ENCODE results near the gene SHBG. TPM values are rescaled to one million over a fixed set of nuclear protein-coding genes. Genes with fewer than 3 reads are reported as not detected.

The SHBG gene
- total RNA-seq, 1 donor: 0.36 TPM

- Histone ChIP-seq H4K20me1 (ENCODE audit: insufficient read depth, low read length) (peaks cover 15% of the 10 kb centered on the region), H3K4me3 (ENCODE audit: insufficient read depth, low read length) (peak within 1 kb of the TSS; percentile 92), H2AFZ (ENCODE audit: low read length) (peak within 1 kb of the TSS; percentile 98), H3K4me2 (ENCODE audit: insufficient read depth, low read length) (peak within 1 kb of the TSS; percentile 97), H3K27ac (ENCODE audit: low read depth, low read length) (peak within 1 kb of the TSS; percentile 99), H3K36me3 (ENCODE audit: insufficient read depth, low read length) (peaks cover 13% of the 10 kb centered on the region), H3K9me3 (ENCODE audit: low read depth, low read length) (no peaks in the 10 kb centered on the region), H3K27me3 (ENCODE audit: insufficient read depth, low read length) (no peaks in the 10 kb centered on the region), H3K4me1 (ENCODE audit: insufficient read depth, low read length) (peaks cover 60% of the 10 kb centered on the region), H3K79me2 (ENCODE audit: insufficient read depth, low read length) (peaks cover 59% of the 10 kb centered on the region)
- no peak for TF ChIP-seq CTCF (IDR thresholded peaks at IDR 0.05; ENCODE audit: extremely low read depth, low read depth, low read length)
- DNase-seq (ENCODE audit: insufficient read length, low spot score, missing footprints): peak; percentile 98
Measured at GRCh38 chr17:7583253-7584109, 46.5 kb upstream of the SHBG start, which contains the start of gene MPDU1. Gene MPDU1, plus strand, starts transcription at chr17:7583852. Its CDS starts 11 bp downstream, at chr17:7583863.

GRCh38 chr17:7586673-7587419 lies 43.1 kb upstream of the SHBG start:
- Histone ChIP-seq H2AFZ (ENCODE audit: low read length) (no peak overlapping the region), H3K27ac (ENCODE audit: low read depth, low read length) (peak overlapping the region; percentile 56), H3K79me2 (ENCODE audit: insufficient read depth, low read length) (peaks cover 45% of the 10 kb centered on the region), H3K4me2 (ENCODE audit: insufficient read depth, low read length) (peak overlapping the region; percentile 46), H3K9me3 (ENCODE audit: low read depth, low read length) (no peaks in the 10 kb centered on the region), H3K36me3 (ENCODE audit: insufficient read depth, low read length) (peaks cover 23% of the 10 kb centered on the region), H4K20me1 (ENCODE audit: insufficient read depth, low read length) (peaks cover 19% of the 10 kb centered on the region), H3K4me3 (ENCODE audit: insufficient read depth, low read length) (no peak overlapping the region), H3K4me1 (ENCODE audit: insufficient read depth, low read length) (peaks cover 53% of the 10 kb centered on the region), H3K27me3 (ENCODE audit: insufficient read depth, low read length) (no peaks in the 10 kb centered on the region)
- TF ChIP-seq CTCF (IDR thresholded peaks at IDR 0.05; ENCODE audit: extremely low read depth, low read depth, low read length): no peak
- DNase-seq (ENCODE audit: insufficient read length, low spot score, missing footprints): peak; percentile 65

- H3K36me3 ChIP-seq (ENCODE audit: insufficient read depth, low read length): peaks cover 30% of the 10 kb centered on the region
- peaks cover 19% of the 10 kb centered on the region for H4K20me1 ChIP-seq (ENCODE audit: insufficient read depth, low read length)
- no peaks in the 10 kb centered on the region for H3K27me3 ChIP-seq (ENCODE audit: insufficient read depth, low read length)
- DNase-seq (ENCODE audit: insufficient read length, low spot score, missing footprints): peak; percentile 99
- H3K4me1 ChIP-seq (ENCODE audit: insufficient read depth, low read length): peaks cover 50% of the 10 kb centered on the region
- no peak overlapping the region for H3K4me3 ChIP-seq (ENCODE audit: insufficient read depth, low read length)
- peaks cover 38% of the 10 kb centered on the region for H3K79me2 ChIP-seq (ENCODE audit: insufficient read depth, low read length)
- peak overlapping the region; percentile 56 for H3K27ac ChIP-seq (ENCODE audit: low read depth, low read length)
- TF ChIP-seq CTCF (IDR thresholded peaks at IDR 0.05; ENCODE audit: extremely low read depth, low read depth, low read length): peak; percentile 15
- H2AFZ ChIP-seq (ENCODE audit: low read length): no peak overlapping the region
- peak overlapping the region; percentile 46 for H3K4me2 ChIP-seq (ENCODE audit: insufficient read depth, low read length)
- no peaks in the 10 kb centered on the region for H3K9me3 ChIP-seq (ENCODE audit: low read depth, low read length)
Measured at GRCh38 chr17:7587420-7588151, 42.3 kb upstream of the SHBG start.
